Spinal cord (tissue), 10 donors: ENCODE results near the gene MISP3. TPM values are rescaled to one million over a fixed set of nuclear protein-coding genes. Genes with fewer than 3 reads are reported as not detected.

Source experiments
- DNase-seq, 6 donors: peaks; one replicate each; pipeline versions ENCODE4 v3.0.0 to v3.0.0-alpha.2; 2013 to 2015; ENCODE audit warnings: low spot score in 6 of 6, low read depth in 4 of 6
- H3K27ac ChIP-seq: one replicate; pipeline ENCODE4 v1.5.1; 2013; ENCODE audit warnings: low read depth, low read length, control low read depth
- H3K27me3 ChIP-seq: one replicate; pipeline ENCODE4 v1.6.1; 2013; ENCODE audit warnings: low read length; ENCODE audit not compliant: control insufficient read depth, insufficient read depth
- H3K36me3 ChIP-seq: one replicate; pipeline ENCODE4 v1.6.1; 2013; ENCODE audit warnings: low read length; ENCODE audit not compliant: control insufficient read depth, insufficient read depth
- H3K4me1 ChIP-seq: one replicate; pipeline ENCODE4 v1.6.1; 2013; ENCODE audit warnings: low read length; ENCODE audit not compliant: control insufficient read depth, insufficient read depth
- H3K4me3 ChIP-seq: one replicate; pipeline ENCODE4 v1.5.1; 2013; ENCODE audit warnings: low read depth, low read length, control low read depth
- H3K9me3 ChIP-seq: one replicate; pipeline ENCODE4 v1.6.1; 2013; ENCODE audit warnings: low read length; ENCODE audit not compliant: control insufficient read depth, insufficient read depth
- WGBS: methylation state at CpG from one replicate; pipeline ENCODE4 v1.1.5; 2013; ENCODE audit warnings: missing lambda C conversion rate; ENCODE audit not compliant: insufficient coverage; 5-methylcytosine and 5-hydroxymethylcytosine counted together
- polyA plus RNA-seq, 2 donors: library from polyadenylated mRNA; unstranded; fragments of 120-200 nt; gene quantifications; one replicate each; pipeline ENCODE4 v1.2.1, GENCODE V29; 2013; ENCODE audit not compliant: insufficient read length in 2 of 2
- total RNA-seq, 2 donors: library from RNA; depleted of rRNA in 1 of 2; stranded (reverse); fragments of 120-200 nt in 1 of 2; fragments of >200 nt in 1 of 2; gene quantifications; one replicate each; pipeline versions ENCODE4 v1.2.3 to v1.2.4, GENCODE V29; 2013 to 2014
- donor health status: healthy.

Gene MISP3
- total and polyA plus RNA-seq, 4 donors = 1.2 to 12.4 (median 8.1) TPM

- Histone ChIP-seq H3K36me3 (peaks cover 28% of the 10 kb centered on the region), H3K9me3 (no peaks in the 10 kb centered on the region), H3K4me1 (peaks cover 7% of the 10 kb centered on the region), H3K27me3 (no peaks in the 10 kb centered on the region), H3K4me3 (no peak overlapping the region), H3K27ac (no peak overlapping the region)
- DNase-seq = no peak
- WGBS = 94% methylated on average over 2 of the region's 6 CpGs
These were observed 20.1 kb upstream of the MISP3 start for GRCh38 chr19:14052470-14052869.

GRCh38 chr19:14053032-14053431 lies 19.6 kb upstream of the MISP3 start:
- no peaks in the 10 kb centered on the region for H3K9me3 ChIP-seq
- 80% methylated on average over 1 of the region's 3 CpGs for WGBS
- no peak overlapping the region for H3K27ac ChIP-seq
- DNase-seq = no peak
- H3K36me3 ChIP-seq = peaks cover 28% of the 10 kb centered on the region
- H3K27me3 ChIP-seq = peaks cover 1% of the 10 kb centered on the region
- H3K4me3 ChIP-seq = no peak overlapping the region
- peaks cover 12% of the 10 kb centered on the region for H3K4me1 ChIP-seq

GRCh38 chr19:14053500-14053899 lies 19.1 kb upstream of the MISP3 start:
- H3K36me3 ChIP-seq = peaks cover 28% of the 10 kb centered on the region
- no peaks in the 10 kb centered on the region for H3K9me3 ChIP-seq
- H3K4me3 ChIP-seq = no peak overlapping the region
- peaks cover 17% of the 10 kb centered on the region for H3K4me1 ChIP-seq
- peaks cover 6% of the 10 kb centered on the region for H3K27me3 ChIP-seq
- DNase-seq = no peak
- 86% methylated on average over 10 of the region's 11 CpGs for WGBS
- H3K27ac ChIP-seq = no peak overlapping the region

- H3K4me3 ChIP-seq = no peak overlapping the region
- peaks cover 26% of the 10 kb centered on the region for H3K36me3 ChIP-seq
- DNase-seq = no peak
- peaks cover 12% of the 10 kb centered on the region for H3K27me3 ChIP-seq
- H3K4me1 ChIP-seq = peaks cover 23% of the 10 kb centered on the region
- no peaks in the 10 kb centered on the region for H3K9me3 ChIP-seq
- WGBS = 85% methylated on average over 6 of the region's 6 CpGs
- no peak overlapping the region for H3K27ac ChIP-seq
These were observed 18.5 kb upstream of the MISP3 start for GRCh38 chr19:14054099-14054498.

- WGBS = 75% methylated on average over 10 of the region's 11 CpGs
- no peak overlapping the region for H3K4me3 ChIP-seq
- DNase-seq = no peak
- H3K27ac ChIP-seq = no peak overlapping the region
- peaks cover 24% of the 10 kb centered on the region for H3K4me1 ChIP-seq
- H3K9me3 ChIP-seq = no peaks in the 10 kb centered on the region
- H3K27me3 ChIP-seq = peaks cover 18% of the 10 kb centered on the region
- H3K36me3 ChIP-seq = peaks cover 25% of the 10 kb centered on the region
These were observed 17.9 kb upstream of the MISP3 start for GRCh38 chr19:14054721-14055120.

- no peak for DNase-seq
- peaks cover 24% of the 10 kb centered on the region for H3K36me3 ChIP-seq
- H3K27me3 ChIP-seq = peaks cover 21% of the 10 kb centered on the region
- no peaks in the 10 kb centered on the region for H3K9me3 ChIP-seq
- 89% methylated on average over 3 of the region's 3 CpGs for WGBS
- peaks cover 24% of the 10 kb centered on the region for H3K4me1 ChIP-seq
- no peak overlapping the region for H3K27ac ChIP-seq
- no peak overlapping the region for H3K4me3 ChIP-seq
These were observed 17.2 kb upstream of the MISP3 start for GRCh38 chr19:14055396-14055795.

GRCh38 chr19:14056069-14056666 lies 16.4 kb upstream of the MISP3 start:
- WGBS = 89% methylated on average over 8 of the region's 10 CpGs
- Histone ChIP-seq H3K27me3 (peaks cover 21% of the 10 kb centered on the region), H3K4me3 (no peak overlapping the region), H3K4me1 (peaks cover 24% of the 10 kb centered on the region), H3K27ac (no peak overlapping the region), H3K9me3 (no peaks in the 10 kb centered on the region), H3K36me3 (peaks cover 20% of the 10 kb centered on the region)
- no peak for DNase-seq

GRCh38 chr19:14056741-14057356 lies 15.7 kb upstream of the MISP3 start:
- no peak overlapping the region for H3K27ac ChIP-seq
- no peaks in the 10 kb centered on the region for H3K9me3 ChIP-seq
- peaks cover 17% of the 10 kb centered on the region for H3K36me3 ChIP-seq
- H3K4me3 ChIP-seq = no peak overlapping the region
- H3K4me1 ChIP-seq = peaks cover 24% of the 10 kb centered on the region
- no peak for DNase-seq
- peaks cover 21% of the 10 kb centered on the region for H3K27me3 ChIP-seq
- 38% methylated on average over 8 of the region's 19 CpGs for WGBS

GRCh38 chr19:14058182-14059092 lies 14.1 kb upstream of the MISP3 start:
- Histone ChIP-seq H3K36me3 (peaks cover 7% of the 10 kb centered on the region), H3K4me3 (no peak overlapping the region), H3K9me3 (no peaks in the 10 kb centered on the region), H3K4me1 (peaks cover 24% of the 10 kb centered on the region), H3K27ac (no peak overlapping the region), H3K27me3 (peaks cover 21% of the 10 kb centered on the region)
- 24% methylated on average over 17 of the region's 17 CpGs for WGBS
- DNase-seq = no peak
